GM18907 (cell line): ENCODE results near the gene NAV2.

Source experiments
- ATAC-seq: cut with Tn5 transposase; IDR thresholded peaks from one replicate; pipeline ENCODE4 v1.9.1; 2021; ENCODE audit warnings: mild to moderate bottlenecking, moderate library complexity; ENCODE audit not compliant: unreplicated experiment

NAV2 gene

GRCh38 chr11:19802773-19803293 lies 90.2 kb downstream of the NAV2 start:
- no peak for ATAC-seq

GRCh38 chr11:19803506-19803998 lies 90.9 kb downstream of the NAV2 start:
- ATAC-seq = no peak

GRCh38 chr11:19805376-19805775 lies 92.7 kb downstream of the NAV2 start:
- no peak for ATAC-seq

- ATAC-seq = no peak
These were observed 93.2 kb downstream of the NAV2 start for GRCh38 chr11:19805827-19806226.

GRCh38 chr11:19806251-19806650 lies 93.6 kb downstream of the NAV2 start:
- no peak for ATAC-seq

GRCh38 chr11:19808076-19808911 lies 95.7 kb downstream of the NAV2 start:
- ATAC-seq = no peak

DNA sequence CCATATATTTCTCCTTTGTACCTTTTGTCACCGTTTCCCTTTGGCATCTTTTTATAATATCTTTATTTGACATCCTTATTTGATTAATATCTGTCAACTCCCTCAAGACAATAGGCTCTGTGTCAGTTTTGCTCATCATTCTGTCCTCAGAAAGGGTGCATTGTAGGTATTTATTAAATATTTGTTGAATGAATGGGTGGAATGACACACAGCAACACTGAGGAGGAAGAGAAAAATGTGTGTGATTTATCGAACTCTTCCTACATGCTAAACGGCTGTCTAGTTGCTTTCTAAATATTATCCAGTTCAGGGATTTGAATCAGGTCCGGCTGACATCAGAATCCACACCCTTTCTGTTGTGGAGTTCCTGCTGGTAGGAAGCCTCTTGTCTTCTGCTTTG lies 98.2 kb downstream of the NAV2 start:
- ATAC-seq = no peak

- ATAC-seq = no peak
These were observed 98.7 kb downstream of the NAV2 start for GRCh38 chr11:19811380-19811779.

DNA sequence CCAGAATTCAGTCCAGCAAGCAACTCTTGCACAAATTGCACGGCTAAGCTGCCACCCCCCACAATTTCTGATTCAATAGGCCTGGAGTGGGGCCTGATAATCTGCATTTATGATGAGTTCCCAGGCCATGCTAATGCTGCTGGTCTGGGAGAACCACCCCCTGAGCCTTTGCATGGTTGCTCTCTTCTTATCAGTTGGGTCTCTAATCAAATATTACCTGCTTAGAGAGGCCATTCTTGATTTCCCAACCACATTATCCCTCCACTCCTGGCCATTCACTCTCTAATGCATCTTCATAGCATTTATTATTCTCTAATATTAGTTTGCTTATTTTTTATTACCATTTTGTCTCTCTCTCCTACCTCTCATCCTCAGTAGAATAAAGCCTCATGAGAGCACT lies 99.5 kb downstream of the NAV2 start:
- no peak for ATAC-seq

DNA sequence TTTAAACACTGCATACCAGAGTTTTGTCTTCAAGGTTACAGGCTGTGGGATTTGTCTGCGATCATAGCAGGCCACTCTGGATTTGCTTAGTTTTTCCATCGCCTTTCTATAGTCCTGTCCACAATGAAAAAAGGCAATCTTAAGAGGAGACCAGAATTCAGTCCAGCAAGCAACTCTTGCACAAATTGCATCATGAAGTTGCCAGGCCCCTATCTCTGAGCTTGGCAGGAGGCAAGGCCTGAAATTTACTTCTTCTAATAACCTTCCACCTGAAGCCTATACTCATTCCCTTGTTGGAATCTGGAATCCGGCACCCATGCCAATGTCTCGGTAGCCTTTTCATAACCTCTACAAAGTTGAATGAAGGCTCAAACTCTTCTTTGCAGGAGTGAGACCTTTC lies 100.1 kb downstream of the NAV2 start:
- no peak for ATAC-seq

- ATAC-seq = no peak
These were observed 100.7 kb downstream of the NAV2 start for GRCh38 chr11:19813158-19813879.

DNA sequence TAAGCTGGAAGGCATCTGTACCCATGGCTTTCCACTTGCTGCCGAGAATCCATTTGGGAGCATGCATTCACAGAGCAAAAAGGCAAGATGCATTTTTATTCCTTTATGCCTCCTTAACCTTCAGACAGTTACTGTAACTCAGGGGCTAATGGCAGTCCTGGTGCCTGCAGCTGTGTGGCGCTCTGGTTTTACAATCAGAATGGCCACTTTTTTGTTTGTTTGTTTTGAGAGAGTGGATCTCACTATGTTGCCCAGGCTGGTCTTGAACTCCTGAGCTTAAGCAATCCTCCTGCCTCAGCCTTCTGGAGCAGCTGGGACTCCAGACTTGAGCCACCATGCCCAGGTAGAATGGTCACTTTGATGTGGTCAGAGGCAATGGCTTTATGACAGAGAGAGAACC lies 101.8 kb downstream of the NAV2 start:
- ATAC-seq = no peak

GRCh38 chr11:19816040-19816439 lies 103.4 kb downstream of the NAV2 start:
- ATAC-seq = no peak

DNA sequence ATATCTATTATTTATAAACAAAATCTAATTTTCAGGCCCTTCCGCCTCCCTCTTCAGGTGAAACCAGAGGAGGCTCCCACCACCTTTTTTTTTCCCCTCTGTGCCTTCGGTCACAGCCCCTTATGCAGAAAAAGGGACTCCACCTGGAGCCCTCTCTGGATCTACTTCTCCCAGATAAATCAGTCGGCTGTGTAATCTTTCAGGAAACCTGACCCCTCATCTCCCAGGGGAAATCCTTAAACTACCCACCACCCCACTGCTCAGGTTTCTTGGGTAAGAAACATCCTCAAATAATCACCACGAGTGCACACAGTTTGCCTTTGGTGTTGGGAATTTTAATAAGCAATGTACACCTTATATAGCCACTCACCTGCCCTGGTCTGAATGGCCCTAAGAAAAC lies 104.2 kb downstream of the NAV2 start:
- no peak for ATAC-seq

DNA sequence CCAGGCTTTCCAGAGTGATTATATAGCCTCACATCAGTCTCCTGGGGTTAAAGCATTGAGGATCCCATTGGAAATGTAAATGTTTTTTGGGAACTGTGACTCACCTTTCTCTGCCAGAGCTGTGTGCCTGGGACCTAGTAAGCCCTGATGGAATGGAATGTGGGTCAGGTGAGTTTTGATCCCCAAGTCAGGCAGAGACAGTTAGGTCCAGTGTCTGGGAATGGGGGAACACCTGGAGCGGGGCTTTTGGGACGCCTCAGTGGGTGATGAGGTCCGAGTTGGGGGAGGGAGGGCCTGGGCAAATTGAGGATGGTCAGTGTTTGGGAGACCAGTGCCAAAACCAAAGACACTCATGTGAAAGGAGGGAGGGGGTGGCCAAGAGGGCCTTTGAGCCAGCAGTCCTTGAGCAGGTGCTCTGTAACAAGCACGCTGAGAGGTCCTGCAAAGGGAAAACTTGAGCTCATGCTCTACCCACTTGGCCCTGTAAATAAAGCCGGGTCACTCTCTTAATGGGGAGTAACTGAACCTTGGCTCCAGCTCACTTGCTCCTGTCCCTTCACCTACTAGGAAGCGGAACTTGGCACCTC lies 104.7 kb downstream of the NAV2 start:
- no peak for ATAC-seq

DNA sequence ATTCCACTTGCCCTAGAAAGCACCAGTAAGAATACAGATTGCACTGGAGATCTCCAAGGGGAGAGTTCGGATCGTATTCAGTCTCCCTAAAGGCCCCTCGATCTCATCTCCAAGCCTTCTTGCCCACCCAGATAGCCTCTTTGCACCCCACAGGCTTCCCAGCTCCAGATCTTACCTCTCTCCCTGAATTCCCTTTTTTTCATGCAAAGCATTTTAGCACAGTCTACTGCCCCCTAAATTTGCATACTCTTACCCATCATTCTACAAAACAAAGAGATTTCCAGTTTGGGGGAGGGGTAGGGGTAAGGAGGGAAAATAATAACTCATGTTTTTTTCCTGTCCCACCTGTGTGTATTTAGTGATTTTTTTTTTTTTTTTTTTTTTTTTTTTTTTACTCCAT lies 105.2 kb downstream of the NAV2 start:
- ATAC-seq = no peak

GRCh38 chr11:19818619-19819018 lies 106.0 kb downstream of the NAV2 start:
- ATAC-seq = no peak

GRCh38 chr11:19819148-19819547 lies 106.5 kb downstream of the NAV2 start:
- no peak for ATAC-seq

GRCh38 chr11:19820100-19820499 lies 107.5 kb downstream of the NAV2 start:
- ATAC-seq = no peak

DNA sequence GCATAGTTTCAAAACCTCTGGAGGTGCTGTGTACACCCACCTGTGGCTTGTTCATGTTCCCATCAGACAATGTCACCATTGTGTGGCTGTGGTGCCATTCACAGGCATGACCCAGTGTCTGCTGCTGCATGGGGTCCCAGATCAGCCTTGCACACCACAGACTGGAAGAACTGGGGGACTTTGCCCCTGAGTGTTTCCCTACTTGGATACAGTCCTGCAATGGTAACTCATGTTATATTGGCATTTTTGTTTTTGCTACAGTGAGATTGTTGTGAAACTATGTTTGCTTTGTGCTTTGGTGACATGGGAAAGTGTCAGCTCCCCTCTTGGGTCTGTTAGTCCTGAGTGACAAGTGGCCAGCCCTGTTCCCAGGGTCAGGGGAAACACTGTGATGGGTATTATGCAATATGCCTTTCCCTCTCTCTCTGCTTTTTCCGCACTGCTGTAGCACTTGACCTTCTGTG lies 108.8 kb downstream of the NAV2 start:
- ATAC-seq = no peak

DNA sequence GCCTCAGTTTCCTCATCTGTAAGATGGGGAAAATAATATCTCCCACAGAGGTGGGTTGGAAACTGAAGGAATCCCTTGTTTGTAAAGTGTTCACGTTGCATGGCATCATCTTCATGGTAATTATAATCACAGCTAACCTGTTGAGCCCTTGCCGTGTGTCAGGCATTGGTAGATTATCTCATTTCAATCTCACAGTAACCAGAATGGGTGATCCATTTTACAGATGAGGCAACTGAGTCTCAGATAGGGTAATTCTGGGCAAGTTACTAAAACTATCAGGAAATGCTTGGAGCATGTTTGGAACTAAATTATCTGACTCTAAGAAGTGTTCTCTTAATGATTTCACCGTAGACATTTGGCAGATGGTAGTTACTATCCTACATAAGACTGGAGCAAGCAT lies 109.4 kb downstream of the NAV2 start:
- ATAC-seq = no peak
